T-helper 2 cell treated with Interferon-gamma antibody and Interleukin-4, amounts not matched to agents 5 μg/mL and 100 μg/mL, for 36 hours (primary cell): ENCODE data around the gene ADK.
"Not testable (repeated sequence)": the region's sequence is repeated elsewhere in the genome, so short reads cannot be mapped to it uniquely, and the experiment has no call there.

Experiments used
- DNase-seq: peaks from one replicate; pipeline ENCODE4 v3.0.0; 2021; ENCODE audit warnings: low spot score
- H3K27ac Mint-ChIP-seq: one replicate; pipeline ENCODE4 v1.8.0; 2021; ENCODE audit warnings: mild to moderate bottlenecking, mixed read lengths
- H3K27me3 Mint-ChIP-seq: one replicate; pipeline ENCODE4 v1.8.0; 2021; ENCODE audit warnings: low read depth, mixed read lengths
- H3K36me3 Mint-ChIP-seq: one replicate; pipeline ENCODE4 v1.8.0; 2021; ENCODE audit warnings: low read depth, mixed read lengths
- H3K4me1 Mint-ChIP-seq: one replicate; pipeline ENCODE4 v1.8.0; 2021; ENCODE audit warnings: low read depth, mixed read lengths
- H3K4me3 Mint-ChIP-seq: one replicate; pipeline ENCODE4 v1.8.0; 2022; ENCODE audit warnings: mild to moderate bottlenecking, moderate library complexity, mixed read lengths
- H3K9me3 Mint-ChIP-seq: one replicate; pipeline ENCODE4 v1.8.0; 2021; ENCODE audit warnings: mixed read lengths

ADK gene

DNA sequence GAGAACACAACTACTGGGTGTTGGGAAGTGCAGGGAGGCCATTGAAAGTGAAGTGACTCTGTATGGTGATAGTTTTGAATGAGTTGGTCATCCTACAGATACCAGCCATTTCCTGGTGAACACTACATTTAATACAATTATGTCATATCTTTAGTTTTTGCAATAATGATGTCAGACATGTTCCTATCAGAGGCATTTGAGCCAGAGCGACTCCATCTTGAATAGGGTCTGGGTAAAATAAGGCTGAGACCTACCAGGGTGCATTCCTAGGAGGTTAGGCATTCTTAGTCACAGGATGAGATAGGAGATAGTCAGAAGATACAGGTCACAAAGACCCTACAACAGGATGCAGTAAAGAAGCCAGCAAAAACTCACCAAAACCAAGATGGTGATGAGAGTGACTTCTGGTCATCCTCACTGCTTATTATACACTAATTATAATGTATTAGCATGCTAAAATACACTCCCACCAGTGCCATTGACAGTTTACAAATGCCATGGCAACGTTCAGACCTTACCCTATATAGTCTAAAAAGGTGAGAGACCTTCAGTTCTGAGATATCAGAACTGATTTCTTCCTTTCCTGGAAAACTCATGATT is 28.2 kb downstream of the ADK start:
- Mint-ChIP-seq H3K9me3 (no peaks in the 10 kb centered on the region), H3K4me3 (no peak overlapping the region), H3K27me3 (no peaks in the 10 kb centered on the region), H3K27ac (no peak overlapping the region), H3K36me3 (no peaks in the 10 kb centered on the region), H3K4me1 (peaks cover 42% of the 10 kb centered on the region)
- no peak for DNase-seq

DNA sequence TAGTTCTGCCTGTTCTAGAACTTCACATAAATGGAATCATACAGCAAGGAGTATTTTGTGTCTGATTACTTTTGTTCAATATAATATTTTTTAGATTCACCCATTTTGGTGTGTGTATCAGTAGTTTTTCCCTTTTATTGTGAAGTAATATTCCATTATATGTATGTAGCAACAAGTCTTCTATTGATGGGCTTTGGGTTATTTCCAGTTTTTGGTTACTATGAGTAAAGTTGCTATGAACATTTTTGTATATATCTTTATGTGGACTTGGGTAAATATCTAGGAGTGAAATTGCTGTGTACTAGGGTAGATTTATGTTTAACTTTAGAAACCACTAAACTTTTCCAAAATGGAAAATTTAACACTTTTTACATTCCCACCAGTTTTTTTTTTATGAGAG is 35.7 kb downstream of the ADK start:
- no peak for DNase-seq
- no peak overlapping the region for H3K4me3 Mint-ChIP-seq
- H3K36me3 Mint-ChIP-seq, result peaks cover 4% of the 10 kb centered on the region
- peaks cover 41% of the 10 kb centered on the region for H3K4me1 Mint-ChIP-seq
- no peak overlapping the region for H3K27ac Mint-ChIP-seq
- H3K27me3 Mint-ChIP-seq, result no peaks in the 10 kb centered on the region
- H3K9me3 Mint-ChIP-seq, result no peaks in the 10 kb centered on the region

DNA sequence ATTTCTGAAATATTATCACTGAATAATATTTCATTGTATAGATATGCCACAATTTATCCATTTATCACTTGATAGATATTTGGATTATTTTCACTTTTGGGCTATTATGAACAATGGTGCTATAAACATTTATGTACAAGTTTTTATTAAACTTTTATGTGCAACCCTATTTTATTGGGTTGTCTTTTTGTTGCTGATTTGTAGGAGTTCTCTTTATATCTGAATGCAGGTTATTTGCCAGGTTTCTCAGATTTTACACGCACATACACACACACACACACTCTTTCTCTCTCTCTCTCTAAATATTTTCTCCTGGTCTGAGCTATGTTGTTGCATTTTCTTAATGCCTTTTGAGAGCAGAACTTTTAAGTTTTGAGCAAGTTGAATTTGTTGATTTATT is 36.2 kb downstream of the ADK start:
- H3K9me3 Mint-ChIP-seq, result no peaks in the 10 kb centered on the region

DNA sequence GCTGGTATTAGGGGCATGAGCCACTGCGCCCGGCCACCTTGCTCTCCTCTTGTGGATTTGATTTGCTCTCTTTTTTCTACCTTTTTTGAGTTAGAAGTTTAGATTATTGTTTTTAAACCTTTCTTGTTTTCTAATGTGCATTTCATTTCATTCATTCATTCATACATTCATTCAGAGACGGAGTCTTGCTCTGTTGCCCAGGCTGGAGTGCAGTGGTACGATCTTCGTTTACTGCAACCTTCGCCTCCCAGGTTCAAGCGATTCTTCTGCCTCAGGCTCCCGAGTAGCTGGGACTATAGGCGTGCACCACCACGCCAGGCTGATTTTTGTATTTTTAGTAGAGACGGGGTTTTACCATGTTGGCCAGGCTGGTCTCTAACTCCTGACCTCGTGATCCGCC is 37.6 kb downstream of the ADK start:
- not testable (repeated sequence) for H3K4me3 Mint-ChIP-seq, H3K27ac Mint-ChIP-seq

More for the DNA sequence above, 36.2 kb downstream of the ADK start:
- no peak for DNase-seq
- peaks cover 38% of the 10 kb centered on the region for H3K4me1 Mint-ChIP-seq
- no peak overlapping the region for H3K4me3 Mint-ChIP-seq
- peaks cover 4% of the 10 kb centered on the region for H3K36me3 Mint-ChIP-seq
- no peak overlapping the region for H3K27ac Mint-ChIP-seq
- no peaks in the 10 kb centered on the region for H3K27me3 Mint-ChIP-seq

DNA sequence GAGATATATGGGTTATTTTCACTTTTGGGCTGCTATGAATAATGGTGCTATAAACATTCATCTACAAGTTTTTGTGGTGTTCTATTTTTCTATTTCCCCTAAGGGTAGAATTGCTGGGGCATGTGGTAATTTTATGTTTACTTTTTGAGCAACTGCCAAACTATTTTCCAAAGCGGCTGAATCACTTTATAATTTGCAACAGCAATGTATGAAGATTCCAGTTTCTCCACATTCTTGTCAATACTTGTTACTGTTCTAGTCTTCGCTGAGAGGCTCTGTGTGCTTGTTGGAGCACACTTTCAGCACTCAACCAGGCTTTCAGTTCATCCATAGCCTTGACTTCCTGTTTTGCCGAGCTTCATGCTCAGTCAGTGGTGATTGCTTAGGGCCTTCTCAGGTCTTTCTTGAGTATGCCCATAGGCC is 39.0 kb downstream of the ADK start:
- Mint-ChIP-seq H3K4me3 (peak overlapping the region; percentile 61), H3K36me3 (peaks cover 6% of the 10 kb centered on the region), H3K9me3 (no peaks in the 10 kb centered on the region), H3K27me3 (no peaks in the 10 kb centered on the region), H3K27ac (peak overlapping the region; percentile 87), H3K4me1 (peaks cover 53% of the 10 kb centered on the region)
- no peak for DNase-seq

More for the DNA sequence above, 37.6 kb downstream of the ADK start:
- H3K9me3 Mint-ChIP-seq, DNase-seq, H3K27me3 Mint-ChIP-seq, H3K36me3 Mint-ChIP-seq: not testable (repeated sequence)
- peaks cover 42% of the 10 kb centered on the region for H3K4me1 Mint-ChIP-seq

DNA sequence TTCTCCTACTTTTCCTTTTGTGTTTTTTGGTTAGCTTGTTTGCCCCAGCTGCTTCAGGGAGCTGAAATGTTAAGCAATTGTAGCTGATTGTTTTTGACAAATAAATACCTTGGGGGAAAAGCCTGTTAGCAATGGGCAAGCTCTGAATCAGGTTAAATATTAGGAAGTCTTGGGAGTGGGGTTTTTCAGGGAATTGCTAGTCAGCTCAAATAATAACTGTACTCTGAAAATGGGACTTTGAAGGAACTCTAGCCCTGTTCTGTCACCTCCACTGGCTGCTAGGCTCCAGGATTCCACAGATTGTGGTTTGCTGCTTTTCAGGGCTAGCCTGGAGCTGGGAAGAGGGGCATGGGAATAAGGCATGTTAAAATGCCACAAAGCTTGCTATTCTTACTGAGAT is 39.5 kb downstream of the ADK start:
- no peaks in the 10 kb centered on the region for H3K9me3 Mint-ChIP-seq
- H3K27ac Mint-ChIP-seq, result peak overlapping the region; percentile 87
- H3K27me3 Mint-ChIP-seq, result no peaks in the 10 kb centered on the region
- DNase-seq, result no peak
- H3K4me3 Mint-ChIP-seq, result peak overlapping the region; percentile 61
- H3K4me1 Mint-ChIP-seq, result peaks cover 53% of the 10 kb centered on the region
- peaks cover 5% of the 10 kb centered on the region for H3K36me3 Mint-ChIP-seq

DNA sequence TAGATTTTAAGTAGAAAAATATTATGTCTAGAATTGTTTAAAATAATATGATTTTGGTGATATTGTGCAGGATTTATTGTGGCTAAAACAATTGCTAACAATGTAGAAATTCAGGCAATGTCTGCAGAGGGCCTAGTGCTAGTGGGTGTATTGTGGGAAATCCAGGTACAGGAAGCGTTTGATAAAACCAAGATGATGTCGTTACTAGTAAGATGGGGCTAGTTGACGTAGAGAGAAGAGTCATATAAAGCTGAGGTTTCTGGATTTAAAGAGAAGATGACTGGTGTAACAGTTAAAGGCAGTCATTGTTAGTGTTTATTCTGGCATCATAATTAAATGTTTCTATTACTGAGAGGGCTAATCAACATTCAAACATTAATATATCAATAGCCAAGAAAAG is 43.5 kb downstream of the ADK start:
- H3K9me3 Mint-ChIP-seq, result no peaks in the 10 kb centered on the region
- H3K27me3 Mint-ChIP-seq, result no peaks in the 10 kb centered on the region
- H3K27ac Mint-ChIP-seq, result peak overlapping the region; percentile 32
- no peak for DNase-seq
- H3K36me3 Mint-ChIP-seq, result peaks cover 5% of the 10 kb centered on the region
- peaks cover 35% of the 10 kb centered on the region for H3K4me1 Mint-ChIP-seq
- H3K4me3 Mint-ChIP-seq, result no peak overlapping the region

DNA sequence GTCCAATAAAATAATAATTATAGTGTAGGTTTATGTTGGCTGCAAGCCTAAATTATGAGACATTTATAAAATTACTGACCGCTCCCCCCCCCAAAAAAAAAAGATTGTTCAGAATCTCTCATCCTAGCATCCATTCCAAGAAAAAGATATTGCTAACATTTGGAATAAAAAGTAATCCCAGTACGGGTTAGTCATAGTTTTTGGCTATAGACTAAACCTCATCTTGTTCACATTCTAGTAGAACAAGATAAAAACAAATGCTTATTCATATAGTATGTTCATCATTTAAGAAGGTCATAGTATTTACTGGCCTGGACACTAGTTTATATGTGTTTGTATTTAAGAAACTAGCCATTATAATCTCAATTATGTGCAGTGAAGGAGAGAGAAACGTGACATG is 44.0 kb downstream of the ADK start:
- Mint-ChIP-seq H3K9me3 (no peaks in the 10 kb centered on the region), H3K27ac (no peak overlapping the region), H3K4me1 (peaks cover 31% of the 10 kb centered on the region), H3K4me3 (no peak overlapping the region), H3K27me3 (no peaks in the 10 kb centered on the region), H3K36me3 (peaks cover 5% of the 10 kb centered on the region)
- DNase-seq, result no peak

DNA sequence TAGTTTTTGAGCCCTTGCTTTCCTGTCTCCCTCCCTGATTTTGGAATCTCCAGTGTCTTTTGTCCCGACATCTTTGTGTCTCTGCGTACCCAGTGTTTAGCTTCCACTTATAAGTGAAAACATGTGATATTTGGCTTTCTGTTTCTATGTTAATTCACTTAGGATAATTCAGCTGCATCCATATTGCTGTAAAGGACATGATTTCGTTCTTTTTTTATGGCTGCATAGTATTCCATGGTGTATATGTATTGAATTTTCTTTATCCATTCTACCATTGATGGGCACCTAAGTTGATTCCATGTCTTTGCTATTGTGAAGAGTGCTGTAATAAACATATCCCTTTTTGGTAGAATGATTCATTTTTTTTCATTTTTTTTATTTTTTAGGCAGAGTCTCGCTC is 48.3 kb downstream of the ADK start:
- no peak for DNase-seq
- Mint-ChIP-seq H3K36me3 (peaks cover 7% of the 10 kb centered on the region), H3K27me3 (no peaks in the 10 kb centered on the region), H3K4me1 (peaks cover 6% of the 10 kb centered on the region), H3K9me3 (no peaks in the 10 kb centered on the region), H3K27ac (no peak overlapping the region), H3K4me3 (no peak overlapping the region)

DNA sequence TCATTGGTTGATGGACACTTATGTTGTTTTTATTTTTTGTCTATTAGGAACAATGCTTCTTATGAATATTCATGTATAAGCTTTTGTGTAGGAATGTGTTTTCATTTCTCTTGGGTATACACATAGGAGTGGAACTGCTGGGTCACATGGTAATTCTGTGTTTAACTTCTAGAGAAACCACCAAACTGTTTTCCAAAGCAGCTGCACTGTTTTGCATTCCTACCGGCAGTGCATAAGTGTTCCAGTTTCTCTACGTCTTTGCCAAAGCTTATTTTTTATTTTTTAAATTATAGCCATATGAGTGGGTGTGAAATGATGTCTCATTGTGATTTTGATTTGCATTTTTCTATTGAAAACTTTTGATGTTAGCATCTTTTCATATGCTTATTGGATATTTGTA is 51.3 kb downstream of the ADK start:
- DNase-seq, result no peak
- H3K4me1 Mint-ChIP-seq, result peaks cover 10% of the 10 kb centered on the region
- no peak overlapping the region for H3K4me3 Mint-ChIP-seq
- H3K27ac Mint-ChIP-seq, result no peak overlapping the region
- H3K36me3 Mint-ChIP-seq, result peaks cover 11% of the 10 kb centered on the region
- no peaks in the 10 kb centered on the region for H3K27me3 Mint-ChIP-seq
- no peaks in the 10 kb centered on the region for H3K9me3 Mint-ChIP-seq

DNA sequence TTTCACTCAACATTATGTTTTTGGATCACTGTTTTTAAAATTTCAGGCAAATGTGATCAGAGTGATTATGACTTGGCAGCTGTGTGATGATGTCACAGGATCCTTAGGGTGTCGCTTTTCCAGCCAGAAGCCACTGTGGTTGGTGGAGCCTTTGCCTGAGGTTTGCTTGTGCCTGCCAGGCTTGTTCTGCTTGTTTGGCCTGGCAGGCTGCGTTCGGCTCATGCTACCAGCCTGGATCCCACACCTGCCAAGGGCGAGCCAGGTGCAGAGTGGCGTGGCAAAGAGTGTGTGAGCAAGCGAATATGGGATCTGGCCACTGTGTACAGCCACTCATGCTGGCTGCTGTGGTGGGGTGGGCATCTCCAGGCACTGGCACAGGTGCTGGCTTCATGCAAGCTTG is 55.7 kb downstream of the ADK start:
- peaks cover 15% of the 10 kb centered on the region for H3K36me3 Mint-ChIP-seq
- H3K27ac Mint-ChIP-seq, result no peak overlapping the region
- H3K9me3 Mint-ChIP-seq, result no peaks in the 10 kb centered on the region
- H3K27me3 Mint-ChIP-seq, result no peaks in the 10 kb centered on the region
- no peak overlapping the region for H3K4me3 Mint-ChIP-seq
- DNase-seq, result no peak
- H3K4me1 Mint-ChIP-seq, result peaks cover 10% of the 10 kb centered on the region

DNA sequence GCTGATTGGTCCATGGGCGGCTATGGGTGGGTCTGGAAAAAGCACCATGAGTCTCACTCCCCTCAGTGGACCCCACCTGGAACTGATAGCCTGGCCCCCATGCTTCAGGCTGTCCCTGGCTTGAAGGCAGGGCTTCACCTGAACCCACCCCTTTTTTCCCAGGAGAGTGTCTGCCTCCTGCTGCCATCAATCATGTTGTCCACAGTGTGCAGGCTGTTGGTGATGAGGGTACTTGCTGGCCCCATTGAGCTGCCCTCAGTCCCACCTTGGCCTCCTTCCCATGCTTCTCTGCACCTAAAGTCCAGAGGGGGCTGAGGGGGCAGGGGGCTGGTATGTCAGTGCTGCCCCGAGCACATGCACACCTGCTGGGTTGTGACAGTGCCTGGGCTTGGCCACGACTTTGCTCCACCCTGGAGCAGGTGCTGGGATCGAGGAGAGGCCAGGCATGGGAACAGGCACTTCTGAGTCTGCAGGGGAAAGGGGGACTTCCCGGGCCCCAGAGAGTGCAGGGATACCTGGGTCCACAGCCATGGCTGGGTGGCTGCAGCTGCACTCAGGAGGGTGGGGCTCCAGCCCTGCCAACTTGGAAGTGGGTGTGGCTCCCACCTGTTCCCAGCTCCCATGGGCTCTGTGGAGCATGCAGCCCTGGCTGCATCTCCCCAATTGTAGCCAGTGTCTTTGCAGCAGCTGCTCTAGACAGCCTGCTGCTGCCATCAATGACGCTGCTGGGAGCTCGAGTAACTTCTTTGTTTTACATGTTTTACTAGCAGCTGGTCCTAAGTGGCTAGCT is 56.9 kb downstream of the ADK start:
- H3K4me3 Mint-ChIP-seq, result no peak overlapping the region
- no peaks in the 10 kb centered on the region for H3K27me3 Mint-ChIP-seq
- no peaks in the 10 kb centered on the region for H3K9me3 Mint-ChIP-seq
- peaks cover 13% of the 10 kb centered on the region for H3K36me3 Mint-ChIP-seq
- H3K27ac Mint-ChIP-seq, result no peak overlapping the region
- DNase-seq, result no peak
- peaks cover 10% of the 10 kb centered on the region for H3K4me1 Mint-ChIP-seq

DNA sequence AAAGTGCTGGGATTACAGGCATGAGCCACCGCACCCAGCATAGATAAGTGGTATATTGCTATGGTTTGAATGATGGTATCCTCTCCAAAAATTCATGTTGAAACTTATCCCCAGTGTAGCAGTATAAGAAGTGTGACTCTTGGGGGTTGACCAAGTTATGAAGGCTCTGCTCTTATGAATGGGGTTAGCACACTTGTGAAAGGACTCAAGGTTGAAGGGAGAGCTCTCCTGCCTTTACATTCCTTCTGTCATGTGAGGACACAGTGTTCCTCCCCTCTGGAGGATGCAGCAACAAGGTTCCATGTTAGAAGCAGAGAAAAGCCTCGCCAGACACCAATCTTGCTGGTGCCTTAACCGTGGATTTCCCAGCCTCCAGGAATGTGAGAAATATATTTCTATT is 58.0 kb downstream of the ADK start:
- H3K27me3 Mint-ChIP-seq, result no peaks in the 10 kb centered on the region

DNA sequence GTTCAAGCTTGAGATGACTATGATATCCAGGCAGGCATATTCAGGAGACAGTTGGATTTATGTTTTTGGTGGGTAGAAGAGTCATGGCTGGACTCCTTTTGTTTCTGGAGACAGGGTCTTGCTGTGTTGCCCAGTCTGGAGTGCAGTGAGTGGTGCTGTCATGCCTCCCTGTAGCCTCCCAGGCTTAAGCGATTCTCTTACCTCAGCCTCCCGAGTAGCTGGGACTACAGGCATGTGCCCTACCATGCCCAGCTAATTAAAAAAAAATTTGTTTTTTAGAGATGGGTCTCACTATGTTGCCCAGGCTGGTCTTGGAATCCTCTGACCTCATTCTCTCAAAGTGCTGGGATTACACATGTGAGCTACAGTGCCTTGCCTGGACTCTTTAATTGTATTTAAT is 62.0 kb downstream of the ADK start:
- H3K27ac Mint-ChIP-seq, result no peak overlapping the region
- no peaks in the 10 kb centered on the region for H3K27me3 Mint-ChIP-seq
- H3K4me1 Mint-ChIP-seq, result peaks cover 3% of the 10 kb centered on the region
- no peak overlapping the region for H3K4me3 Mint-ChIP-seq
- peaks cover 5% of the 10 kb centered on the region for H3K36me3 Mint-ChIP-seq
- no peaks in the 10 kb centered on the region for H3K9me3 Mint-ChIP-seq
- DNase-seq, result no peak

More for the DNA sequence above, 58.0 kb downstream of the ADK start:
- H3K36me3 Mint-ChIP-seq, result peaks cover 13% of the 10 kb centered on the region
- no peak overlapping the region for H3K27ac Mint-ChIP-seq
- no peak overlapping the region for H3K4me3 Mint-ChIP-seq
- no peak for DNase-seq
- H3K9me3 Mint-ChIP-seq, result no peaks in the 10 kb centered on the region
- peaks cover 13% of the 10 kb centered on the region for H3K4me1 Mint-ChIP-seq
